ENCODE data around the gene SYCE1L. TPM values are rescaled to one million over a fixed set of nuclear protein-coding genes. Genes with fewer than 3 reads are reported as not detected.

SYCE1L gene
- total RNA-seq, 4 donors from 2014 or later, result 0.67 to 2.6 (median 1.2) TPM; not detected in 1

DNA sequence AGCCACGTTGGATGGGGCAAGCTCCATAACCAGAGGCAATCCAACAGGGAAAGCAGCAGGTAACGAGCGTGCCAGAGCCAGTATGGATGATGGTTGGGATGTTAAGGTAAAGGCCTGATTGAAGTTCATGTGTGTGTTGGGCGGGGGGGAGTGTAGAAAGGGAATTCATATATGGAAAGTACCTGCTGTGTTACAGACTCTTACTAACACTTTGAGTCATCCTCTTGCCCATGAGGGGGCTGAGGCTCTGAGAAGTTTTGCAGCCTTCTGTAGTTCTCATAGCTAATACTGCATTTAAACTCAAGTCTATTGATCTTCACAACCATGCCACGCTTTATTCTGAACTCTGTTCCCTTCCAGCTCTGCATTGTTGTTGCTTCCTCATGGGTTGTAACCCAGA, 28.5 kb downstream of the SYCE1L start:
- Histone ChIP-seq H3K27ac (no peak overlapping the region), H3K9me3 (no peaks in the 10 kb centered on the region), H3K27me3 (peaks cover 27% of the 10 kb centered on the region), H3K36me3 (no peaks in the 10 kb centered on the region), H3K4me1 (no peaks in the 10 kb centered on the region), H3K4me3 (no peak overlapping the region)
- no peak for TF ChIP-seq POLR2AphosphoS5 (IDR thresholded peaks at IDR 0.05)
- no peak for TF ChIP-seq EP300 (IDR thresholded peaks at IDR 0.05)
- TF ChIP-seq POLR2A (IDR thresholded peaks at IDR 0.05), result no peak
- TF ChIP-seq CTCF (IDR thresholded peaks at IDR 0.05), result no peak
- no peak for ATAC-seq
- 83 to 100% methylated on average over 1 to 5 of the region's 5 CpGs for WGBS, 2 donors (ENCODE audit: low coverage in 1 of 2)

DNA sequence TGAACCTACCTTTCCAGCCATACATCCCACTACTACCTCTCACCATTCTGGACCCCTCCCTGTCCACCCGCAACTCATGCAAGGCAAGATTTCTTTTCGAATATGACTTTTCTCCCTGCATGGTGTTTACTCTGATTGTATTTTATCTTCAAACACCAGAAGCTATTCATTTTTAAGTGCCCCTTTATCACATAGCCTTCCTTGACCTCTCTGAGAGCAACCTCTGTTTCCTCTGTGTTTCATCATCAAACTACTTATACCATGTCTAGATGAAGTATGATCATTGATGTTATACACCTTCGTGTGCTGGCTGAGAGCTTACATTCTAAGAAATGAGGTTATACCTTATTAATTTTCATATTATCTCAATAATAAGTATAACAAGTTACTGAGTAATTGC, 31.8 kb downstream of the SYCE1L start:
- TF ChIP-seq POLR2A (IDR thresholded peaks at IDR 0.05) (no peak), POLR2AphosphoS5 (IDR thresholded peaks at IDR 0.05) (no peak), EP300 (IDR thresholded peaks at IDR 0.05) (no peak), CTCF (IDR thresholded peaks at IDR 0.05) (no peak)
- H3K27me3 ChIP-seq, result peaks cover 50% of the 10 kb centered on the region
- ATAC-seq, result no peak
- peaks cover 0 to 4% (median 0%) of the 10 kb centered on the region in 3 donors for H3K4me1 ChIP-seq
- H3K27ac ChIP-seq, result no peak overlapping the region
- H3K4me3 ChIP-seq, result no peak overlapping the region
- no peaks in the 10 kb centered on the region for H3K9me3 ChIP-seq
- H3K36me3 ChIP-seq, result no peaks in the 10 kb centered on the region
- 61 to 73% methylated on average over 3 of the region's 3 CpGs for WGBS, 2 donors (ENCODE audit: low coverage in 1 of 2)

DNA sequence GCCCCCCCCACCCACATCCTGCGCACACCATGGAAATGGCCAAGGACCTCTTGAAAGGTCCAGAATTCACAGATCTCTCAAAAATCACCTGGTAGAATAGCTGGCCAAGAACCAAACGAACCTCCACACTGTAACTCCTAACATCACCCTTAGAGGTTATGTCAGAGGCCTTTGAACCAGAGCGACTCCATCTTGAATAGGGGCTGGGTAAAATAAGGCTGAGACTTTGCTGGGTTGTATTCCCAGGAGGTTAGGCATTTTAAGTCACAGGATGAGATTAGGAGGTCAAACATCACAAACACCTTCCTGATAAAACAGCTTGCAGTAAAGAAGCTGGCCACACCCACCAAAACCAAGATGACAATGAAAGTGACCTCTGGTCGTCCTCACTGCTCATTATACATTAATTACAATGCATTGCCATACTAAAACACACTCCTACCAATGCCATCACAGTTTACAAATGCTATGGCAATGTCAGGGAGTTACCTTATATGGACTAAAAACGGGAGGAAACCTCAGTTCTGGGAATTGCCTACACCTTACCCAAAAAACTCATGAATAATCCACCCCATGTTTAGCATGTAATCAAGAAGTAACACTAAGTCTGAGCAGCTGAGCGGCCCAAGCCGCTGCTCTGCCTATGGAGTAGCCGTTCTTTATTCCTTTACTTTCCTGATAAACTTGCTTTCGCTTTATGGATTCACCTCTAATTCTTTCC, 34.8 kb downstream of the SYCE1L start:
- Histone ChIP-seq H3K36me3 (no peaks in the 10 kb centered on the region), H3K9me3 (no peaks in the 10 kb centered on the region), H3K27me3 (peaks cover 39% of the 10 kb centered on the region), H3K4me1 (peaks cover 0 to 7% (median 0%) of the 10 kb centered on the region in 3 donors), H3K4me3 (no peak overlapping the region), H3K27ac (no peak overlapping the region)
- TF ChIP-seq POLR2A (IDR thresholded peaks at IDR 0.05) (no peak), EP300 (IDR thresholded peaks at IDR 0.05) (no peak), POLR2AphosphoS5 (IDR thresholded peaks at IDR 0.05) (no peak), CTCF (IDR thresholded peaks at IDR 0.05) (no peak)
- 67% methylated on average over 3 to 7 of the region's 9 CpGs for WGBS, 2 donors (ENCODE audit: low coverage in 1 of 2)
- ATAC-seq, result no peak

DNA sequence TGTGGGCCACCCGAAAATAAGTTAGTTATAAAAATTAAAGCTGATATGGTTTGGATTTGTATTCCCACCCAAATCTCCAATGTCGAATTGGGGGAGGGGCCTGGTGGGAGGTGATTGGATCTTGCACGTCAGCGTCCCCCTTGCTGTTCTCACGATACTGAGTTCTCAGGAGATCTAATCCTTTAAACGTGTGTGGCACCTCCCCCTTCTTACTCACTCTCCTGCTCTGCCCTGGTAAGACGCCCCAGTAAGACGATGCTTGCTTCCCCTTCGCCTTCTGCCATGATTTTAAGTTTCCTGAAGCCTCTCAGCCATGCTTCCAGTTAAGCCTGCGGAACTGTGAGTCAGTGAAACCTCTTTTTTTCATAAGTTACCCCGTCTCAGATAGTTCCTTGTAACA, 35.4 kb downstream of the SYCE1L start:
- Histone ChIP-seq H3K27me3 (peaks cover 36% of the 10 kb centered on the region), H3K36me3 (no peaks in the 10 kb centered on the region), H3K27ac (no peak overlapping the region), H3K4me3 (no peak overlapping the region), H3K9me3 (no peaks in the 10 kb centered on the region), H3K4me1 (peaks cover 0 to 7% (median 0%) of the 10 kb centered on the region in 3 donors)
- TF ChIP-seq POLR2A (IDR thresholded peaks at IDR 0.05) (no peak), CTCF (IDR thresholded peaks at IDR 0.05) (no peak), EP300 (IDR thresholded peaks at IDR 0.05) (no peak), POLR2AphosphoS5 (IDR thresholded peaks at IDR 0.05) (no peak)
- WGBS, 2 donors (ENCODE audit: low coverage in 1 of 2), result 22 to 34% methylated on average over 3 to 11 of the region's 11 CpGs
- ATAC-seq, result no peak

GRCh38 chr16:77236063-77236511, 36.9 kb downstream of the SYCE1L start:
- Histone ChIP-seq H3K4me3 (no peak overlapping the region), H3K27me3 (peaks cover 34% of the 10 kb centered on the region), H3K36me3 (no peaks in the 10 kb centered on the region), H3K27ac (no peak overlapping the region), H3K9me3 (no peaks in the 10 kb centered on the region), H3K4me1 (peaks cover 0 to 7% (median 0%) of the 10 kb centered on the region in 3 donors)
- 0% methylated on average over 5 to 10 of the region's 21 CpGs for WGBS, 2 donors (ENCODE audit: low coverage in 1 of 2)
- ATAC-seq, result peak; percentile 96
- TF ChIP-seq CTCF (IDR thresholded peaks at IDR 0.05) (peak; percentile 71 to 99 (median 96)), POLR2AphosphoS5 (IDR thresholded peaks at IDR 0.05) (no peak)

All from gastroesophageal sphincter (tissue), 4 donors.